T-cell (primary cell): ENCODE measurements around the gene DYNC1I1. TPM values are rescaled to one million over a fixed set of nuclear protein-coding genes. Genes with fewer than 3 reads are reported as not detected.

Source experiments
- ATAC-seq, 4 experiments: fragments of 200-7000 bp in 3 of 4; fragments of 150-1000 bp in 1 of 4; cut with Tn5 transposase; replicated peaks in 1 of 4; 1 replicate in 3 of 4; 2 replicates in 1 of 4; pipeline ENCODE4 v1.10.0; 2021; ENCODE audit warnings: moderate library complexity in 3 of 4, mild to moderate bottlenecking in 2 of 4, moderate number of reproducible peaks in 1 of 4
- CTCF ChIA-PET, 2 donors: fragments of 300-600 bp; sonication (Branson Sonifier 250); formaldehyde crosslinking; loops; one replicate each; lab custom pipeline; 2022; ENCODE audit warnings: antibody characterized with exemption in 2 of 2; lab: Charles Lee
- POLR2A ChIA-PET, 2 donors: fragments of 300-600 bp; sonication (Branson Sonifier 250); formaldehyde crosslinking; loops; one replicate each; lab custom pipeline; 2022; ENCODE audit warnings: antibody characterized with exemption in 2 of 2; lab: Charles Lee
- DNase-seq, 35 experiments: peaks; one replicate each; pipeline versions ENCODE4 v3.0.0 to v3.0.0-alpha.2; 2013 to 2023
- H3K27ac ChIP-seq: one replicate; pipeline ENCODE4 v1.5.1; 2013; ENCODE audit warnings: low read length
- H3K27me3 ChIP-seq, 2 experiments: replicated peaks in 1 of 2; 1 replicate in 1 of 2; 2 replicates in 1 of 2; pipeline versions ENCODE4 v1.6.1 to v1.7.0; 2013; ENCODE audit warnings: low read length in 1 of 2, mixed read lengths in 1 of 2; ENCODE audit not compliant: control insufficient read depth in 2 of 2, insufficient read depth in 2 of 2; ENCODE audit errors: extremely low read depth in 1 of 2
- H3K36me3 ChIP-seq, 2 donors: 1 replicate in 1 of 2; 2 replicates in 1 of 2; pipeline versions ENCODE4 v1.6.1 to v1.7.0; 2013; ENCODE audit warnings: low read length in 1 of 2; ENCODE audit not compliant: control insufficient read depth in 2 of 2, insufficient read depth in 1 of 2; ENCODE audit errors: extremely low read depth in 1 of 2
- H3K4me1 ChIP-seq, 2 experiments: 1 replicate in 1 of 2; 2 replicates in 1 of 2; pipeline versions ENCODE4 v1.6.1 to v1.7.0; 2013; ENCODE audit warnings: low read length in 2 of 2, mixed read lengths in 1 of 2; ENCODE audit not compliant: insufficient read depth in 2 of 2, control insufficient read depth in 1 of 2; ENCODE audit errors: extremely low read depth in 1 of 2
- H3K4me3 ChIP-seq, 2 donors: 1 replicate in 1 of 2; 2 replicates in 1 of 2; pipeline versions ENCODE4 v1.5.1 to v1.7.0; 2013; ENCODE audit warnings: mild to moderate bottlenecking in 2 of 2, low read length in 1 of 2, moderate library complexity in 1 of 2; ENCODE audit not compliant: control insufficient read depth in 1 of 2; ENCODE audit errors: extremely low read depth in 1 of 2
- H3K9me3 ChIP-seq: 2 replicates; pipeline ENCODE4 v1.7.0; 2013
- H3K27ac Mint-ChIP-seq, 2 donors: one replicate each; pipeline ENCODE4 v1.8.0; 2020 to 2021; ENCODE audit warnings: mild to moderate bottlenecking in 2 of 2, mixed read lengths in 2 of 2
- H3K27me3 Mint-ChIP-seq, 2 donors: one replicate each; pipeline ENCODE4 v1.8.0; 2021 to 2022; ENCODE audit warnings: mixed read lengths in 2 of 2
- H3K36me3 Mint-ChIP-seq: one replicate; pipeline ENCODE4 v1.8.0; 2021; ENCODE audit warnings: mixed read lengths
- H3K4me1 Mint-ChIP-seq, 3 donors: one replicate each; pipeline ENCODE4 v1.8.0; 2020 to 2022; ENCODE audit warnings: mixed read lengths in 3 of 3, mild to moderate bottlenecking in 1 of 3
- H3K4me3 Mint-ChIP-seq, 3 donors: one replicate each; pipeline ENCODE4 v1.8.0; 2020 to 2022; ENCODE audit warnings: mild to moderate bottlenecking in 3 of 3, mixed read lengths in 3 of 3, moderate library complexity in 3 of 3
- H3K9me3 Mint-ChIP-seq, 3 donors: one replicate each; pipeline ENCODE4 v1.8.0; 2020 to 2022; ENCODE audit warnings: mixed read lengths in 3 of 3
- WGBS: methylation state at CpG from one replicate; pipeline ENCODE4 v1.1.5; 2013; ENCODE audit warnings: missing lambda C conversion rate; ENCODE audit not compliant: insufficient coverage; 5-methylcytosine and 5-hydroxymethylcytosine counted together
- total RNA-seq, 35 experiments: library from RNA in 6 of 35; stranded (reverse) in 6 of 35; fragments of 120-200 nt in 1 of 35; gene quantifications; one replicate each; pipeline versions ENCODE4 v1.2.1 to v1.2.4 and lab custom pipeline; 2013 to 2026

Gene DYNC1I1
- total RNA-seq, 5 donors from 2014 or later (not counting 1 experiment from before 2014, with no cell fraction given) = 0.16 TPM; not detected in 4

DNA sequence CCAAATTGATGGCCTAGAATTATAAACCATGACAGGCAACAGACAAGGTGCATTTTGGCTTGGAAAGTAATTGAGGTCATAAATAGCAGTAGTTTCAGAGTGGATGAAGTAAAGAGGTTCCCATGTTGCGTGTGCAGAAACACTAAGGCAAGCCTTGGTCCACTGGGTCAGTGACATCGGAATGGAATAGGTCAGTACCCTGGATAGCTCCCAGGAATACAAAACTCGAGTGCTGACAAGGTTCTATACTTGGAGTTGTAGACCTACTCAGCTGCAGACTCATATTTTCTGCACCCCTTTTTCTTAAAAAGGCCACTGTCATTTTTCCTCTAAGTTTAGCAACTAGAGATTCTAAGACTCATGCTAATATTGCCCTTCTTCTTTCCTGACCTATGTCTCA is 132.8 kb downstream of the DYNC1I1 start:
- H3K4me1 Mint-ChIP-seq = no peaks in the 10 kb centered on the region
- no peaks in the 10 kb centered on the region for H3K36me3 ChIP-seq
- no peak for DNase-seq
- no peak overlapping the region for H3K4me3 ChIP-seq
- no peaks in the 10 kb centered on the region for H3K4me1 ChIP-seq
- no peak overlapping the region for H3K27ac Mint-ChIP-seq
- H3K36me3 Mint-ChIP-seq = no peaks in the 10 kb centered on the region
- no peak for ATAC-seq
- H3K9me3 ChIP-seq = no peaks in the 10 kb centered on the region
- ChIA-PET POLR2A (no interaction called here), CTCF (interaction anchor here (1.1 to 1.6 kb wide), 2 partner anchors 8 to 12 kb away, joined by 4 to 8 read pairs; no protein-coding TSS in a partner anchor)
- peaks cover 12 to 23% of the 10 kb centered on the region in 2 donors for H3K27me3 Mint-ChIP-seq
- 79% methylated on average over 2 of the region's 3 CpGs for WGBS
- H3K27me3 ChIP-seq = peaks cover 0 to 2% of the 10 kb centered on the region in 2 experiments
- no peak overlapping the region for H3K27ac ChIP-seq
- H3K4me3 Mint-ChIP-seq = no peak overlapping the region
- H3K9me3 Mint-ChIP-seq = no peaks in the 10 kb centered on the region

DNA sequence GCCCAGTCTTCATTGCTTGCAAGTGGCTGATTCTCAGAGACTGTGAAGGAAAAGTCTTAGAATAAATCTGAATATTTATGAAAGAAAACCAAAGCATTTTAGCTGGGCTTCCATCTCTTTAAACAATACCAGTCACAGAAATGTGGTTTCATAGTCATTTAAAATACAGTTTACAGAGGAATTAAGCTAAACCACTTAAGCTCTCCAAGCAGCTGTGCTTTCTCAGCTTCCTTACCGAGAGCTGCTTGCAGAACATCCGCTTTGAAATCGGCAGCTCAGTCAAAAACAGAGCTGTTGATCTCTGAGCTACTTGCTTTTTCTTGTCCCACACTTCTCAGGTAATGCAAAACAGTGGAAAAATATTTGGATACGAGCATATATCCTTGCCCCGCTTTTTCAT is 134.5 kb downstream of the DYNC1I1 start:
- Mint-ChIP-seq H3K4me3 (no peak overlapping the region), H3K27ac (no peak overlapping the region), H3K36me3 (no peaks in the 10 kb centered on the region), H3K27me3 (peaks cover 12 to 30% of the 10 kb centered on the region in 2 donors), H3K9me3 (no peaks in the 10 kb centered on the region), H3K4me1 (no peaks in the 10 kb centered on the region)
- no peaks in the 10 kb centered on the region for H3K36me3 ChIP-seq
- WGBS = 58% methylated on average over 2 of the region's 5 CpGs
- no peaks in the 10 kb centered on the region for H3K4me1 ChIP-seq
- DNase-seq (no peak), ATAC-seq (no peak)
- ChIA-PET POLR2A (no interaction called here), CTCF (no interaction called here)
- H3K27me3 ChIP-seq = peaks cover 0 to 2% of the 10 kb centered on the region in 2 experiments
- no peak overlapping the region for H3K4me3 ChIP-seq
- H3K9me3 ChIP-seq = no peaks in the 10 kb centered on the region
- no peak overlapping the region for H3K27ac ChIP-seq

DNA sequence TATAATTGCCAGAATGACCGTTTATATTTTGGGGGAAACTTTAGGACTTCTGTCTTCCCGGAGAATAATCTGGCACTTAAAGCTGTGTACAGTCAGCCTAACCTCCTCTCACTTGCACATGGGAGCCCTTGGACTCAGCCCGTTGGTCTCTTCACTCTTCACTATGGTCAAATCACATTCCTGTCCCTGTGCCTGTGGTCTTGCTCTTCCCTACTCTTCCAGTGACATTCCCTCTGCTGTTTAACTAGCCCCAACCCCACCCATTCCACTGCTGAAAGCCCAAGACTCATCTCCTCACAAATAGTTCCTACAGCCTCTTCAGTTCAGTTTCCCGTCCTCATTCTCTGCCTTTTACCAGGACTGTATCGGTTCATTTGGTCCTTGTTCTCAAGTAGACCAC is 135.0 kb downstream of the DYNC1I1 start:
- Mint-ChIP-seq H3K4me1 (no peaks in the 10 kb centered on the region), H3K4me3 (no peak overlapping the region), H3K9me3 (no peaks in the 10 kb centered on the region), H3K27me3 (peaks cover 12 to 30% of the 10 kb centered on the region in 2 donors), H3K36me3 (no peaks in the 10 kb centered on the region), H3K27ac (no peak overlapping the region)
- Histone ChIP-seq H3K4me1 (no peaks in the 10 kb centered on the region), H3K9me3 (no peaks in the 10 kb centered on the region), H3K27ac (no peak overlapping the region), H3K36me3 (no peaks in the 10 kb centered on the region), H3K4me3 (no peak overlapping the region), H3K27me3 (peaks cover 0 to 2% of the 10 kb centered on the region in 2 experiments)
- ATAC-seq (no peak), DNase-seq (no peak)
- ChIA-PET POLR2A (no interaction called here), CTCF (no interaction called here)
- 77% methylated on average over 3 of the region's 5 CpGs for WGBS

DNA sequence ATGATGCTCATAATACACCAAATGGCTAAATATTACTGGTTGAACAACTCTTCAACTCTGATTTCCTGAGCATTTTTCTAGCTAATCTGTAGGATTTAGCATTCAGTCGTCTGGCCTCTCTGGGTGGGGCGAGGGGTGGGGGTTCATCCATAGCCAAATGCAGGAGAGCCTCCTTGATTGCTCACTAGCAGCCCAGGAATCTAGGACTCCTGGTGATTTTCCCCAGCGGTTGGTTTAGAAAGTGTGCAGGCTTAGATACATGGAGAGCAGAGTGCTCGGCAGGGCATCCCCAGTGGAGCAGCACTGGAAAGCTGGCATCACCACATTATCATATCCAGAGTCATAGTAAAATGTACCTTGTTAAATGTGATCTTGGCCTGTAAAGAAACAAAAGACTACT is 136.1 kb downstream of the DYNC1I1 start:
- 50% methylated on average over 1 of the region's 4 CpGs for WGBS
- H3K36me3 Mint-ChIP-seq = no peaks in the 10 kb centered on the region
- POLR2A ChIA-PET = interaction anchor here in 1 of 2 donors (0.6 kb wide), 1 partner anchor 1145 kb away, joined by 6 read pairs; no protein-coding TSS in a partner anchor

DNA sequence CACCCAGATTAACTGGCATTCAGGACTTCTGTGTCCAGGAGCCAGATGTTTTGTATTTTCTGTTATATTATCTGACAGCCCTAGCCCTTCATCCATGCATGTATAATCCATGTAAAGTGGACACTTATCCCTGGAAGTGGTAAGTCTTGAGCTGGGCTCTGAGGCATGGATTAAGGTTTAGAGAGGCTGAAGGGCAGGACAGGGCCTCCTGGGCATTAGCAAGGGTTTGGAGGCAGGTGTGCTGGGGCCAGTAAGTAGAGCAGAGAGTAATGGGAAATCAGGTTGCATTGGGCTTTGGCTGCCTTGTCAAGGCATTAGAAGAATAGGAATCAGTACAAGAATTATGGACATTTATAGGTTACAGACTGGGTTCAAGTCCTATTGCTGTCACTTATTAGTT is 138.0 kb downstream of the DYNC1I1 start:
- Mint-ChIP-seq H3K4me3 (no peak overlapping the region), H3K36me3 (no peaks in the 10 kb centered on the region), H3K27ac (no peak overlapping the region), H3K27me3 (peaks cover 23 to 44% of the 10 kb centered on the region in 2 donors), H3K9me3 (no peaks in the 10 kb centered on the region), H3K4me1 (no peaks in the 10 kb centered on the region)
- peaks cover 0 to 2% of the 10 kb centered on the region in 2 experiments for H3K27me3 ChIP-seq
- H3K27ac ChIP-seq = no peak overlapping the region
- H3K4me3 ChIP-seq = no peak overlapping the region
- ATAC-seq (no peak), DNase-seq (no peak)
- H3K36me3 ChIP-seq = no peaks in the 10 kb centered on the region
- no peaks in the 10 kb centered on the region for H3K4me1 ChIP-seq
- no peaks in the 10 kb centered on the region for H3K9me3 ChIP-seq
- POLR2A ChIA-PET = no interaction called here
- CTCF ChIA-PET = no interaction called here

More for the DNA sequence above, 136.1 kb downstream of the DYNC1I1 start:
- H3K4me3 Mint-ChIP-seq = no peak overlapping the region
- Histone ChIP-seq H3K4me3 (no peak overlapping the region), H3K36me3 (no peaks in the 10 kb centered on the region), H3K27ac (no peak overlapping the region), H3K9me3 (no peaks in the 10 kb centered on the region), H3K4me1 (no peaks in the 10 kb centered on the region), H3K27me3 (peaks cover 0 to 2% of the 10 kb centered on the region in 2 experiments)
- no peaks in the 10 kb centered on the region for H3K4me1 Mint-ChIP-seq
- H3K27ac Mint-ChIP-seq = no peak overlapping the region
- ATAC-seq (no peak), DNase-seq (no peak)
- CTCF ChIA-PET = interaction anchor here in 1 of 2 donors (0.6 kb wide), 1 partner anchor 275 kb away, joined by 3 read pairs; no protein-coding TSS in a partner anchor
- H3K9me3 Mint-ChIP-seq = no peaks in the 10 kb centered on the region
- H3K27me3 Mint-ChIP-seq = peaks cover 16 to 33% of the 10 kb centered on the region in 2 donors

DNA sequence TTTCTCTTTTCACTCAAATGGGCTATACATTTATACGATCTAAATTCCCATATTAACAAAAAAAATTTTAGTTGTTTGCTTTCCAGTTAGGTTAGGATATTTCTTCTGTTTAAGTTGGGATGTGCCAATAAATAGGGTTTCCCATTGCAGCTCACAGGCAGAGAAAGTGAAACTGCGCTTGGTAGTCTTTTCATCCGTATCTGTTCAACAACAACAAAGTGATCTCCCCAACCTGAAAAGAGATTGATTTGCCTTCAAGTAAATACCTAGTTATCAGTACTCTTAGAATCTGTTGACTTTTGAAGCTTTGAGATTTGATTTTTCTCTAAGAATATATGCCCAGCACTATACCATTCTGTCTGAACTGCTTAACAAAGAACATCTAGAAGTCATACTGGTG is 143.4 kb downstream of the DYNC1I1 start:
- Histone ChIP-seq H3K4me1 (no peaks in the 10 kb centered on the region), H3K36me3 (no peaks in the 10 kb centered on the region), H3K4me3 (no peak overlapping the region), H3K27me3 (peaks cover 0 to 3% of the 10 kb centered on the region in 2 experiments), H3K9me3 (no peaks in the 10 kb centered on the region), H3K27ac (no peak overlapping the region)
- Mint-ChIP-seq H3K4me1 (peaks cover 0 to 4% (median 2%) of the 10 kb centered on the region in 3 donors), H3K4me3 (no peak overlapping the region), H3K27ac (no peak overlapping the region), H3K27me3 (peaks cover 23 to 27% of the 10 kb centered on the region in 2 donors), H3K9me3 (no peaks in the 10 kb centered on the region), H3K36me3 (no peaks in the 10 kb centered on the region)
- POLR2A ChIA-PET = no interaction called here
- WGBS = no CpG with 5 or more reads among the region's 3 CpGs
- CTCF ChIA-PET = interaction anchor here (0.5 to 4.7 kb wide), 11 partner anchors 8 to 1920 kb away, joined by 3 to 28 read pairs (median 6); no protein-coding TSS in a partner anchor
- no peak for ATAC-seq
- DNase-seq = no peak
